Colonic mucosa (tissue), 4 donors: ENCODE measurements around the gene MED13L. TPM values are rescaled to one million over a fixed set of nuclear protein-coding genes. Genes with fewer than 3 reads are reported as not detected.

ENCODE experiments used
- DNase-seq: peaks from one replicate; pipeline ENCODE4 v3.0.0-alpha.2; 2020
- H3K27ac ChIP-seq: fragments of 200-600 bp; one replicate; pipeline ENCODE4 v1.8.0; 2021
- H3K27me3 ChIP-seq: fragments of 200-600 bp; one replicate; pipeline ENCODE4 v1.8.0; 2021
- H3K36me3 ChIP-seq: fragments of 200-600 bp; one replicate; pipeline ENCODE4 v1.8.0; 2021
- H3K4me1 ChIP-seq: fragments of 200-600 bp; one replicate; pipeline ENCODE4 v1.8.0; 2021; ENCODE audit warnings: mild to moderate bottlenecking
- H3K4me3 ChIP-seq: fragments of 200-600 bp; one replicate; pipeline ENCODE4 v1.8.0; 2021
- H3K9ac ChIP-seq, 2 donors: one replicate each; pipeline ENCODE4 v1.7.0; 2013; ENCODE audit warnings: control low read depth in 2 of 2, low read depth in 2 of 2, low read length in 2 of 2
- H3K9me3 ChIP-seq: fragments of 200-600 bp; one replicate; pipeline ENCODE4 v1.8.0; 2021
- intact Hi-C: fragments of 100-400 bp; cut with DNase I; formaldehyde crosslinking; loops from one replicate; pipeline ENCODE4 v1.14.1; 2022
- total RNA-seq, 2 donors: library from RNA; stranded (reverse); fragmentation: NEBNext Ultra II Directional in 1 of 2; extraction: Animal tissue kit (Norgen Biotek cat#: 25700) in 1 of 2; gene quantifications; one replicate each; pipeline ENCODE4 v1.2.1, GENCODE V29; 2021
- TF ChIP-seq, protein P1 (sequence below): fragments of 200-600 bp; IDR thresholded peaks from one replicate; pipeline ENCODE4 v1.8.0; 2022; ENCODE audit warnings: antibody characterized with exemption, mild to moderate bottlenecking
- donor health status: healthy.
- donor health status: DM: no; HTN: no; CAD: no.
- donor health status: DM: no; HTN: no; CAD: no.

Gene MED13L
- total RNA-seq, 2 donors from 2014 or later, result 73.8 to 92.6 TPM

DNA sequence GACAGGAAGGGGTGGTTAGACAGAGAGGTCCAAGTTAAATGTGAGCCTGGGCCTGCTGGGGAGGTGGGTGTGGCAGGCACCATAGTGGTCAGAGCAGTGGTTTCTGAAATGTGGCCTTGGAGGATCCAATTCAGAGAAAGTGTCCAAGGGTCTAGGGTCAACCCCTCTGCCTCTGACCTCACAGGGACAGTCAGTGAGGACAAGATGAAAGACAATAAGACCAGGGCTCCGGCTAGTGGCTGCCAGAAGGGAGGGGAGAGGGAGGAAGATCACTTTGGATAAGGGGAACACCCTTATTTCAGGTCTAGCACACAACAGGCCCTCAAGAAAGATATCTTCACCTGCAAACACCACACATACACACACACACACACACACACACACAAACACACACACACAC, 335.1 kb downstream of the MED13L start:
- no peaks in the 10 kb centered on the region for H3K4me1 ChIP-seq
- H3K9ac ChIP-seq, result no peak overlapping the region
- no peaks in the 10 kb centered on the region for H3K36me3 ChIP-seq
- no peaks in the 10 kb centered on the region for H3K27me3 ChIP-seq
- TF ChIP-seq, protein P1, sequence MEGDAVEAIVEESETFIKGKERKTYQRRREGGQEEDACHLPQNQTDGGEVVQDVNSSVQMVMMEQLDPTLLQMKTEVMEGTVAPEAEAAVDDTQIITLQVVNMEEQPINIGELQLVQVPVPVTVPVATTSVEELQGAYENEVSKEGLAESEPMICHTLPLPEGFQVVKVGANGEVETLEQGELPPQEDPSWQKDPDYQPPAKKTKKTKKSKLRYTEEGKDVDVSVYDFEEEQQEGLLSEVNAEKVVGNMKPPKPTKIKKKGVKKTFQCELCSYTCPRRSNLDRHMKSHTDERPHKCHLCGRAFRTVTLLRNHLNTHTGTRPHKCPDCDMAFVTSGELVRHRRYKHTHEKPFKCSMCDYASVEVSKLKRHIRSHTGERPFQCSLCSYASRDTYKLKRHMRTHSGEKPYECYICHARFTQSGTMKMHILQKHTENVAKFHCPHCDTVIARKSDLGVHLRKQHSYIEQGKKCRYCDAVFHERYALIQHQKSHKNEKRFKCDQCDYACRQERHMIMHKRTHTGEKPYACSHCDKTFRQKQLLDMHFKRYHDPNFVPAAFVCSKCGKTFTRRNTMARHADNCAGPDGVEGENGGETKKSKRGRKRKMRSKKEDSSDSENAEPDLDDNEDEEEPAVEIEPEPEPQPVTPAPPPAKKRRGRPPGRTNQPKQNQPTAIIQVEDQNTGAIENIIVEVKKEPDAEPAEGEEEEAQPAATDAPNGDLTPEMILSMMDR, result no peak
- no peak overlapping the region for H3K4me3 ChIP-seq
- intact Hi-C loops, result no loop called here
- H3K9me3 ChIP-seq, result no peaks in the 10 kb centered on the region
- no peak overlapping the region for H3K27ac ChIP-seq
- no peak for DNase-seq

DNA sequence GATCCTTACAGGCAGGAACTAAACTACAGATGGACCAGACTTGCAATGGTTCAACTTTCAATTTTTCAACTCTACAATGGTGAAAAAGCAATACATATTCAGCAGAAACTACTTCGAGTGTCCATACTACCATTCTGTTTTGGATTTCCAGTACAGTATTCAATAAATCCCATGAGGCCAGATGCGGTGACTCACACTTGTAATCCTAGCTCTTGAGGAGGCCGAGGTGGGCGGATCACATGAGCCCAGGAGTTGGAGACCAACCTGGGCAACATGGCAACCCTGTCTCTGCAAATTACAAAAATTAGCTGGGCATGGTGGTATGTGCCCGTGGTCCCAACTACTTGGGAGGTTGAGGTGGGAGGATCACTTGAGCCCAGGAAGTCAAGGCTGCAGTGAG, 336.1 kb downstream of the MED13L start:
- Histone ChIP-seq H3K4me3 (no peak overlapping the region), H3K9ac (no peak overlapping the region), H3K36me3 (no peaks in the 10 kb centered on the region), H3K9me3 (no peaks in the 10 kb centered on the region), H3K27ac (no peak overlapping the region), H3K27me3 (no peaks in the 10 kb centered on the region), H3K4me1 (no peaks in the 10 kb centered on the region)
- intact Hi-C loops, result no loop called here
- no peak for DNase-seq
- TF ChIP-seq, protein P1, result no peak

DNA sequence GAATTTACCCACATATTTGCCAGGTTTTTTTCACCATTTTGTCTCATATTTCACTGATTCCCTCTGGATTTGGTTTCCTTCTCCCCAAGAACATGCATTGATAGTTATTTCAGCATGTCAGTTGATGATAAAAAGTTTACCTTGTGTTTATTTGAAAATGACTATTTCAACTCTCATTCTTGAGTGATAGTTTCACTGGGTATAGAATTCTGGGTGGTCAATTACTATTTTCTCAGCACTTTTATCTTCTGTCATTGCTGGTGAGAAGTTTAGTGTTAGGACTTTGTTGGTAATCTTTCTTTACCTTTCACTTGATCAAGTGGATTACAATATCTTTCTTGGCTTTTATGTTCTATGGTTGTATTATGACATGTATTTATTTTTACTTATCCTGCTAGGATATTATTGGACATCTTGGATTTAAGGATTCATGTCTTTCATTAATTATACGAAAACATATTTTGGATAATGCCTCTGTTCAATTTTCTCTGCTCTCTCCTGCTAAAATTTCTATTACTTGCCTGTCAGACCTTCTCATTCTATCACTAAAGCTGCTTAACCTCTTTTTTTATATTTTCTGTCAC, 338.6 kb downstream of the MED13L start:
- Histone ChIP-seq H3K36me3 (no peaks in the 10 kb centered on the region), H3K9ac (no peak overlapping the region), H3K4me1 (no peaks in the 10 kb centered on the region), H3K27ac (no peak overlapping the region), H3K4me3 (no peak overlapping the region), H3K9me3 (no peaks in the 10 kb centered on the region), H3K27me3 (no peaks in the 10 kb centered on the region)
- intact Hi-C loops, result no loop called here
- no peak for DNase-seq
- TF ChIP-seq, protein P1, result no peak

DNA sequence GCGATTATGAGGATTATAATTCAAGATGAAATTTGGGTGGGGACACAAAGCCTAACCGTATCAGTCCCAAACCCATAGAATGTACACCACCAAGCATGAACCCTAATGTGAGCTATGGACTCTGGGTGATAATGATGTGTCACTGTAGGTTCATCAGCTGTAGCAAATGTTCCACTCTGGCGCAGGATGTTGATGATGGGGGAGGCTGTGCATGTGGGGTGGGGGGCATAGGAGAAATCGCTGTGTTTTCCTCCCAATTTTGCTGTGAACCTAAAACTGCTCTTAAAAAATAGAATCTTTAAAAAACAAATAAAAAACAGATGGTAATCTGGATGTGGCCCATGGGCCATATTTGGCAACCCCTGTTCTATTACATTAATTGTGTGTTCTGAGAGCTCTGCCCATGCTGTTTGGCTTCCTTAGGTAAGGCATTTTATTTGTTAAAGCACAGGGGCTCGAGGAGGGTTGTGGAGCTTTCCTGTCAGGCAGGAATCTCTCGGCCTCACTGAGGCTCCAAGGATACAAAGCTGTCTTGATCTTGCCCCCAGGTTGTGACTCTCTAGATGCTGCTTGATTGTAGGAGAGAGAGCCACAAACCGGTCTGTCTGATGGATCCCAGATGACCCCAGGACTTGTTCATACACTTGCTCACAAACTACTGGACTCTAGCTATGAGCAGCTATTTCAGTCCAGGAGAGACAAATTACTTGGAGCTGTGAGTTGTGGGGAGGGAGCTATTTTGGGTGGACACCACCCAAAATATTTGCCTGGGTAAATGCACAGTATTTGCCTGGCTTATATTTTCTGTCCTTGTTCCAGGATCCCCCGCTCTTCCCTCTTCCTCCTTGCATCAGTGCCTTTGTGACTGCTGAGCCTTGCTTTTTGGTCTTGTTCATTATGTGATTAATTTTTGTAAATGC, 340.2 kb downstream of the MED13L start:
- H3K36me3 ChIP-seq, result no peaks in the 10 kb centered on the region
- DNase-seq, result no peak
- no peak overlapping the region for H3K9ac ChIP-seq
- no peaks in the 10 kb centered on the region for H3K9me3 ChIP-seq
- intact Hi-C loops, result no loop called here
- TF ChIP-seq, protein P1, result no peak
- H3K4me3 ChIP-seq, result no peak overlapping the region
- no peaks in the 10 kb centered on the region for H3K27me3 ChIP-seq
- no peak overlapping the region for H3K27ac ChIP-seq
- no peaks in the 10 kb centered on the region for H3K4me1 ChIP-seq

DNA sequence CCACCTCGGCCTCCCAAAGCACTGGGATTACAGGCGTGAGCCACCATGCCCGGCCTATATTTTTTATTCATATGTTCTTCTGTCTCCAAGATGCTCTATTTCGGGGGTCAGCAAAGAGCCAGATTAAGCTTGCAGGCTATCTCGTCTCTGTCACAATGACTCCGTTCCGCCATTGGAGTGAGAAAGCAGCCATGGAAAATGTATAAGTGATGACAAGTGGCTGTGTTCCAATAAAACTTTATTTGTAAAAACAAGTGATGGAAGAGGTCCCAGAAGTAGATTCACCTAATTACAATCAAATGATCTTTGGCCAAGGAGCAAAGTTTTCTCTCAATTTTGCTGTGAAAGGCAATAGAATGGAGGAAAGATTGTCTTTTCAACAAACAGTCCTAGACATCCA, 342.6 kb downstream of the MED13L start:
- Histone ChIP-seq H3K9ac (no peak overlapping the region), H3K4me1 (no peaks in the 10 kb centered on the region), H3K27me3 (no peaks in the 10 kb centered on the region), H3K4me3 (no peak overlapping the region), H3K27ac (no peak overlapping the region), H3K36me3 (no peaks in the 10 kb centered on the region), H3K9me3 (no peaks in the 10 kb centered on the region)
- DNase-seq, result no peak
- TF ChIP-seq, protein P1, result no peak
- intact Hi-C loops, result no loop called here
